Measurements from ENCODE around the gene FAM76A. TPM values are rescaled to one million over a fixed set of nuclear protein-coding genes. Genes with fewer than 3 reads are reported as not detected.

FAM76A gene
- total RNA-seq, 1 donor from 2014 or later, result 5.3 TPM

- Mint-ChIP-seq H3K36me3 (ENCODE audit: low read depth, unreplicated experiment) (peaks cover 17% of the 10 kb centered on the region), H3K27ac (ENCODE audit: unreplicated experiment) (no peak overlapping the region), H3K4me3 (ENCODE audit: unreplicated experiment) (no peak overlapping the region), H3K9me3 (ENCODE audit: unreplicated experiment) (peaks cover 4% of the 10 kb centered on the region), H3K27me3 (ENCODE audit: unreplicated experiment) (peaks cover 2% of the 10 kb centered on the region), H3K4me1 (ENCODE audit: unreplicated experiment) (peaks cover 4% of the 10 kb centered on the region)
- no peak for DNase-seq (ENCODE audit: low spot score)
- TF ChIP-seq, protein P1, sequence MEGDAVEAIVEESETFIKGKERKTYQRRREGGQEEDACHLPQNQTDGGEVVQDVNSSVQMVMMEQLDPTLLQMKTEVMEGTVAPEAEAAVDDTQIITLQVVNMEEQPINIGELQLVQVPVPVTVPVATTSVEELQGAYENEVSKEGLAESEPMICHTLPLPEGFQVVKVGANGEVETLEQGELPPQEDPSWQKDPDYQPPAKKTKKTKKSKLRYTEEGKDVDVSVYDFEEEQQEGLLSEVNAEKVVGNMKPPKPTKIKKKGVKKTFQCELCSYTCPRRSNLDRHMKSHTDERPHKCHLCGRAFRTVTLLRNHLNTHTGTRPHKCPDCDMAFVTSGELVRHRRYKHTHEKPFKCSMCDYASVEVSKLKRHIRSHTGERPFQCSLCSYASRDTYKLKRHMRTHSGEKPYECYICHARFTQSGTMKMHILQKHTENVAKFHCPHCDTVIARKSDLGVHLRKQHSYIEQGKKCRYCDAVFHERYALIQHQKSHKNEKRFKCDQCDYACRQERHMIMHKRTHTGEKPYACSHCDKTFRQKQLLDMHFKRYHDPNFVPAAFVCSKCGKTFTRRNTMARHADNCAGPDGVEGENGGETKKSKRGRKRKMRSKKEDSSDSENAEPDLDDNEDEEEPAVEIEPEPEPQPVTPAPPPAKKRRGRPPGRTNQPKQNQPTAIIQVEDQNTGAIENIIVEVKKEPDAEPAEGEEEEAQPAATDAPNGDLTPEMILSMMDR (IDR thresholded peaks at IDR 0.05; ENCODE audit: unreplicated experiment), result no peak
Measured at GRCh38 chr1:27682351-27682944, 43.3 kb upstream of the FAM76A start.

- H3K4me3 Mint-ChIP-seq (ENCODE audit: unreplicated experiment), result peak overlapping the region; percentile 31
- TF ChIP-seq, protein P1 (IDR thresholded peaks at IDR 0.05; ENCODE audit: unreplicated experiment), result no peak
- peaks cover 4% of the 10 kb centered on the region for H3K9me3 Mint-ChIP-seq (ENCODE audit: unreplicated experiment)
- peaks cover 4% of the 10 kb centered on the region for H3K4me1 Mint-ChIP-seq (ENCODE audit: unreplicated experiment)
- no peak overlapping the region for H3K27ac Mint-ChIP-seq (ENCODE audit: unreplicated experiment)
- peaks cover 12% of the 10 kb centered on the region for H3K36me3 Mint-ChIP-seq (ENCODE audit: low read depth, unreplicated experiment)
- H3K27me3 Mint-ChIP-seq (ENCODE audit: unreplicated experiment), result peaks cover 2% of the 10 kb centered on the region
- no peak for DNase-seq (ENCODE audit: low spot score)
Measured at GRCh38 chr1:27684176-27684575, 41.6 kb upstream of the FAM76A start.

DNA sequence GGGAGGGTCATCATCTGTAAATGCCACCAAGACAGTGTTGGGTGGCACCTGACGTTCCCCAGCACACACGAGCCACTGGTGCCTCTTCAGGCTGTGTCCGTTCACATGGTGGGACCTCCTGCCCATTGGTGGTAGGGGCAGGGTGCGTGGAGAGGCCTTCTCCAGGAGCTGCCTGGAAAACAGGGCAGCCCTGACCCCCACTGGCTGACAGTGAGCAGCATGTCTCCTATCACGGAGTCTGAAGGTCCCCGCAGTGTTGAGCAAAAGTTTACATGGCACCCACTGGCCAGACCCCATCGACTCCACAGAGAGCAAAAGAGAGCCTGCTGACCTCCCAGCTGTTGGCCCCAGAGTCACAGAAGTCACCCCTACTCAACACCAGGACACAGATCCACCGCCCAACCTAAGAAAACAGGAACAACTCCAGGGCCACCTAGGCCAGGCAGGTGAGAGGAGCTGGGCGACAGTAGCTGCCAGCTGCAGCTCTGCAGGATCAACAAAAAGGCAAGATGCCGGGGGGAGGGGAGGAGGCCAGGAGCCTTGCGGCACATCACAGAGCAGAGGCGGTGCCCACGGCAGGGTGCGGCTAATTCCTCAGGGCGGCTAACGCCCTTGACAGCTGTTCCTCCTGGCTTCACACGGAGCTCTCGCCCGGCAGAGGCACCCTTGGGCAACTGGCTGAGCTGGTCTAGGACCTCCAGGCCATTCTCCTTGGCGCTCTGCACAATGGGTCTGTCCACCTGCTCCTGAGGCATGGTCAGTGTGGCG is 39.4 kb upstream of the FAM76A start:
- no peak for DNase-seq (ENCODE audit: low spot score)
- peaks cover 1% of the 10 kb centered on the region for H3K9me3 Mint-ChIP-seq (ENCODE audit: unreplicated experiment)

DNA sequence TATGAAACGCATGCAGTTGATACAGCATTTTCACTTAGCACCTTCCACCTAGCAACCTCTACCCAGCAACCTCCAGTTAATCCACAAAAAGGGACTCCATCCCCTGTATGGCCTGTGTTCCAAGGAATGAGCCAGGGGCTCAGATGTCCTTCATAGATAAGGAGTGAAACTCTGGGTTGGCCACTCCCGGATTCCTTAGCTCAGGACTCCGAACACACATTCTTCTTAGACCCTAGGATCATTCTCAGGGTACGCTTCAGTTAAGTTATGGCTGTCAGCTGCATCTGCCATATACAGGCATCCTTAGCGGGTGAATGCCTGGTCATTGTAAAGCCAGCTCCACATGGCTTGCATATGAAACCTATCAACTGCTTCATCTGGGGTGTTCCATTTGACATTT is 37.9 kb upstream of the FAM76A start:
- H3K9me3 Mint-ChIP-seq (ENCODE audit: unreplicated experiment), result no peaks in the 10 kb centered on the region
- peaks cover 4% of the 10 kb centered on the region for H3K4me1 Mint-ChIP-seq (ENCODE audit: unreplicated experiment)
- H3K4me3 Mint-ChIP-seq (ENCODE audit: unreplicated experiment), result no peak overlapping the region
- DNase-seq (ENCODE audit: low spot score), result no peak
- TF ChIP-seq, protein P1 (IDR thresholded peaks at IDR 0.05; ENCODE audit: unreplicated experiment), result no peak
- H3K27ac Mint-ChIP-seq (ENCODE audit: unreplicated experiment), result no peak overlapping the region
- H3K27me3 Mint-ChIP-seq (ENCODE audit: unreplicated experiment), result no peaks in the 10 kb centered on the region
- peaks cover 2% of the 10 kb centered on the region for H3K36me3 Mint-ChIP-seq (ENCODE audit: low read depth, unreplicated experiment)

More for the DNA sequence above, 39.4 kb upstream of the FAM76A start:
- Mint-ChIP-seq H3K27me3 (ENCODE audit: unreplicated experiment) (peaks cover 2% of the 10 kb centered on the region), H3K4me3 (ENCODE audit: unreplicated experiment) (no peak overlapping the region), H3K27ac (ENCODE audit: unreplicated experiment) (no peak overlapping the region), H3K4me1 (ENCODE audit: unreplicated experiment) (peaks cover 4% of the 10 kb centered on the region), H3K36me3 (ENCODE audit: low read depth, unreplicated experiment) (peaks cover 8% of the 10 kb centered on the region)
- TF ChIP-seq, protein P1 (IDR thresholded peaks at IDR 0.05; ENCODE audit: unreplicated experiment), result no peak
